Immature natural killer cell (primary cell): ENCODE results near the gene PNCK. TPM values are rescaled to one million over a fixed set of nuclear protein-coding genes. Genes with fewer than 3 reads are reported as not detected.
"Not testable (repeated sequence)": the region's sequence is repeated elsewhere in the genome, so short reads cannot be mapped to it uniquely, and the experiment has no call there.

ENCODE experiments used
- DNase-seq, 3 donors: peaks; one replicate each; pipeline ENCODE4 v3.0.0; 2022; ENCODE audit warnings: mixed read lengths in 1 of 3
- H3K27ac Mint-ChIP-seq, 6 donors: one replicate each; pipeline ENCODE4 v1.8.0; 2020; ENCODE audit warnings: mixed read lengths in 6 of 6, mild to moderate bottlenecking in 5 of 6, inconsistent platforms in 4 of 6, moderate library complexity in 3 of 6
- H3K27me3 Mint-ChIP-seq, 3 donors: one replicate each; pipeline ENCODE4 v1.8.0; 2020 to 2021; ENCODE audit warnings: low read depth in 3 of 3, mild to moderate bottlenecking in 3 of 3, mixed read lengths in 3 of 3, moderate library complexity in 3 of 3, inconsistent platforms in 1 of 3
- H3K36me3 Mint-ChIP-seq, 3 donors: one replicate each; pipeline ENCODE4 v1.8.0; 2020; ENCODE audit warnings: mixed read lengths in 3 of 3, inconsistent platforms in 2 of 3, mild to moderate bottlenecking in 2 of 3
- H3K4me1 Mint-ChIP-seq, 2 donors: one replicate each; pipeline ENCODE4 v1.8.0; 2020; ENCODE audit warnings: inconsistent platforms in 2 of 2, mild to moderate bottlenecking in 2 of 2, mixed read lengths in 2 of 2, moderate library complexity in 1 of 2
- H3K4me3 Mint-ChIP-seq, 5 donors: one replicate each; pipeline ENCODE4 v1.8.0; 2020; ENCODE audit warnings: mild to moderate bottlenecking in 5 of 5, mixed read lengths in 5 of 5, inconsistent platforms in 3 of 5, moderate library complexity in 3 of 5
- H3K9me3 Mint-ChIP-seq, 6 donors: one replicate each; pipeline ENCODE4 v1.8.0; 2020; ENCODE audit warnings: mild to moderate bottlenecking in 6 of 6, mixed read lengths in 6 of 6, inconsistent platforms in 4 of 6, moderate library complexity in 3 of 6
- polyA plus RNA-seq, 3 donors: library from polyadenylated mRNA; unstranded; fragments of 300-500 nt; fragmentation: Illumina TruSeq; gene quantifications; one replicate each; pipeline ENCODE4 v1.2.3, GENCODE V29; 2021

Gene PNCK
- polyA plus RNA-seq, 3 donors from 2014 or later: not detected

- Mint-ChIP-seq H3K4me3 (no peak overlapping the region), H3K27ac (no peak overlapping the region), H3K27me3 (peaks cover 0 to 2% (median 2%) of the 10 kb centered on the region in 3 donors), H3K36me3 (peaks cover 0 to 3% (median 0%) of the 10 kb centered on the region in 3 donors), H3K9me3 (no peaks in the 10 kb centered on the region), H3K4me1 (peaks cover 0 to 3% of the 10 kb centered on the region in 2 donors)
- no peak for DNase-seq
Measured at GRCh38 chrX:153704021-153704526, 30.5 kb upstream of the PNCK start.

GRCh38 chrX:153703036-153703370, 29.4 kb upstream of the PNCK start:
- Mint-ChIP-seq H3K27me3 (peaks cover 0 to 2% (median 2%) of the 10 kb centered on the region in 3 donors), H3K4me3 (no peak overlapping the region), H3K36me3 (peaks cover 0 to 3% (median 0%) of the 10 kb centered on the region in 3 donors), H3K4me1 (peaks cover 0 to 3% of the 10 kb centered on the region in 2 donors), H3K27ac (no peak overlapping the region), H3K9me3 (no peaks in the 10 kb centered on the region)
- no peak for DNase-seq

GRCh38 chrX:153702336-153703035, 28.9 kb upstream of the PNCK start:
- no peaks in the 10 kb centered on the region for H3K9me3 Mint-ChIP-seq
- DNase-seq: no peak
- peaks cover 0 to 3% of the 10 kb centered on the region in 2 donors for H3K4me1 Mint-ChIP-seq
- peaks cover 0 to 8% (median 0%) of the 10 kb centered on the region in 3 donors for H3K36me3 Mint-ChIP-seq
- H3K27me3 Mint-ChIP-seq: peaks cover 0 to 2% (median 2%) of the 10 kb centered on the region in 3 donors
- H3K4me3 Mint-ChIP-seq: no peak overlapping the region
- no peak overlapping the region for H3K27ac Mint-ChIP-seq

DNA sequence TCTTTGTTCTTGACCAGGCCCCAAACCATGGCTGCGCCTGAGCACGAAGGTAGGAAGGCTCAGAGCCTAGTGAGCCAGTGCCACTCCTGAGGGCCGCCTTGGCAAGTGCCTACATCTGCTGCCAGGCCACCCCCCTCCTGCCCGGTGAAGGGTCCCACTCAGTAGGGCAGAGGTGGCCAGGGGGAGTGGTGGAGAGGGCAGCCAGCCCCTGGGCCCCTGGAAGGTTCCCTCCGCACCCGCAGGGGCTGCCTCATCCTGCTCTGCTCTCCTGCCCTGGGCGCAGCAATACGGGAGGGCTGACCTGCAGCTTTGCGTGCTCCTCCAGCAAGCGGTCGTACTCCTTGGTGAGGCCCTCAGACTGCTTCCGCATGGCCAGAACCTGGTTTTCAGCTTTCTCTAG, 28.1 kb upstream of the PNCK start:
- Mint-ChIP-seq H3K9me3 (no peaks in the 10 kb centered on the region), H3K27ac (no peak overlapping the region), H3K4me1 (peaks cover 0 to 3% of the 10 kb centered on the region in 2 donors), H3K36me3 (peaks cover 0 to 13% (median 0%) of the 10 kb centered on the region in 3 donors), H3K4me3 (no peak overlapping the region), H3K27me3 (peaks cover 0 to 2% (median 2%) of the 10 kb centered on the region in 3 donors)
- DNase-seq: no peak

DNA sequence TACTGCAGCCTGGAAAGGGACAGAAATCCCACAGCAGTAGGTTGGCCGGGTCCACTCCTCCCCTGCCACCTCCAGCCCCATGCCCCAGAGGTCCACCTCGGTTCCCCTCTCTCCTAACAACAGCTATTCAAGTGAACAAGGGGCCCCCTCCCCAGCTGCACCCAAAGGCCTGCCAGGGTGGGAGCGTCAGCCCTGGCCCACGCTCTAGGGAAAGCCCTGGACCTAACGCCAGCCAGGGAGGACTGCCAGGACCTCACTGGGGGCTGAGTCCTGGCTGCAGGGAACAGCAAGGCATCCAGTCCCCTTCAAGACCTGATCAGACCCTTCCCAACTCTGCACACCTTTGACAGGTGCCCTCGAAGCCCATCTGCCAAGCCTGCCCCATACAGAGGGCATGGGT, 27.4 kb upstream of the PNCK start:
- Mint-ChIP-seq H3K9me3 (no peaks in the 10 kb centered on the region), H3K27ac (no peak overlapping the region)

GRCh38 chrX:153700376-153700945, 26.8 kb upstream of the PNCK start:
- H3K27me3 Mint-ChIP-seq: peaks cover 0 to 2% (median 2%) of the 10 kb centered on the region in 3 donors
- no peak overlapping the region for H3K27ac Mint-ChIP-seq
- no peaks in the 10 kb centered on the region for H3K9me3 Mint-ChIP-seq
- no peaks in the 10 kb centered on the region for H3K4me1 Mint-ChIP-seq
- H3K36me3 Mint-ChIP-seq: peaks cover 0 to 13% (median 0%) of the 10 kb centered on the region in 3 donors
- no peak for DNase-seq
- H3K4me3 Mint-ChIP-seq: no peak overlapping the region

More for the DNA sequence above, 27.4 kb upstream of the PNCK start:
- Mint-ChIP-seq H3K36me3 (peaks cover 0 to 13% (median 0%) of the 10 kb centered on the region in 3 donors), H3K4me1 (no peaks in the 10 kb centered on the region), H3K4me3 (no peak overlapping the region), H3K27me3 (peaks cover 0 to 2% (median 2%) of the 10 kb centered on the region in 3 donors)
- DNase-seq: no peak

DNA sequence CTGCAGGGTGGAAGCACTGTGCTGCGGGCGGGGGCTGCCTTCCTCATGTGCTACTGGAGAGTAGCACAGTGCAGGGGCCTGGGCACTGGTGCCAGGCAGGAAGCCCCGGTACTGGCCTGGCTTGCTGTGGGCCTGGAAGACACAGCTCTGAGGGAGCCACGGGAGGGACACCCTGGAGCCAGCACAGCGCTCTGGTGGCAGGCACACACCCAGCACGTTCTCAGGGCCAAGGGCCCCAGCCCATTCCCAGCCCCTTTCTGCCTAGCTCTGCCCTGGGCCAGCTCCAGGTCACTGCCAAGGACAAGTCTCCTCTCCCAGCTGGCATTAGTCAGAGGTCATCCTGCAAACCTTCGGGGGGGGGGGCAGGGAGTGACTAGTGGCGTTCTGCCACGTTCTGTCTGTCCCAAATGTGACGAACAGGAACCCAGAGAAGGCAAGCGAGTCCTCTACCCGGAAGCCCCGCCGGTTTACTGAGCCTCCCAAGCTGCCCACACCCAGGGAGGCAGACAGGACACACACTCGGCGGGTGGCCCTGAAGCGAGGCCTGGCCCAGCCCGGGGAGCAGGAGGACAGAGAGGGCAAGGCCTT, 26.3 kb upstream of the PNCK start:
- not testable (repeated sequence) for H3K27ac Mint-ChIP-seq, H3K27me3 Mint-ChIP-seq

GRCh38 chrX:153699210-153699783, 25.7 kb upstream of the PNCK start:
- DNase-seq, H3K27ac Mint-ChIP-seq, H3K4me1 Mint-ChIP-seq, H3K27me3 Mint-ChIP-seq, H3K9me3 Mint-ChIP-seq, H3K4me3 Mint-ChIP-seq: not testable (repeated sequence)
- peaks cover 0 to 13% (median 0%) of the 10 kb centered on the region in 3 donors for H3K36me3 Mint-ChIP-seq

More for the DNA sequence above, 26.3 kb upstream of the PNCK start:
- not testable (repeated sequence) for H3K4me3 Mint-ChIP-seq, DNase-seq, H3K9me3 Mint-ChIP-seq, H3K4me1 Mint-ChIP-seq
- peaks cover 0 to 13% (median 0%) of the 10 kb centered on the region in 3 donors for H3K36me3 Mint-ChIP-seq

- Mint-ChIP-seq H3K4me3 (no peak overlapping the region), H3K36me3 (peaks cover 0 to 13% (median 0%) of the 10 kb centered on the region in 3 donors), H3K27ac (peak overlapping the region in 1 of 6 donors; percentile 1), H3K9me3 (no peaks in the 10 kb centered on the region), H3K27me3 (peaks cover 1 to 4% (median 2%) of the 10 kb centered on the region in 3 donors), H3K4me1 (no peaks in the 10 kb centered on the region)
- DNase-seq: no peak
Measured at GRCh38 chrX:153697924-153698865, 24.6 kb upstream of the PNCK start.

GRCh38 chrX:153696986-153697722, 23.5 kb upstream of the PNCK start:
- not testable (repeated sequence) for H3K9me3 Mint-ChIP-seq, DNase-seq, H3K27me3 Mint-ChIP-seq, H3K4me3 Mint-ChIP-seq, H3K4me1 Mint-ChIP-seq
- H3K27ac Mint-ChIP-seq: peak overlapping the region in 1 of 6 donors; percentile 28
- H3K36me3 Mint-ChIP-seq: peaks cover 0 to 13% (median 0%) of the 10 kb centered on the region in 3 donors

DNA sequence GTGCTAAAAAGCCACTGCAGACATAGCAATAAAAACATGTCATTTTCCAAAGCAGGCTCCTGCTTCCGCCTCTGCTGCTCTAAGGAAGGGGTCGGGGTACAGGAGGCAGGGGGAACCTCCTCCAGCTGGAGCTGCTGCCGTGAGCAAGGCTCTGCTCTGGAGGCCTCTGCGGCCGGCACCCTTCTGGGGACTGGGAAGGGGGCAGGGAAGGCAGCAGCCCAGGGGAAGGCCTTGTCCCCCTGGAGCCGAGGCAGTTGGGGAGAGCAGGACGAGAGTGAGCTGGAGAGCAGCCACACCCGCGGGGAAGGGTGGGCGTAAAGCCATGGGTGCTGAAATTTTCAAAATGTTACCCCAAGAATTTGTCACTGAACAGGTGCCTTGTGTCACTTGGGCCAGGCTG, 22.9 kb upstream of the PNCK start:
- not testable (repeated sequence) for DNase-seq, H3K4me1 Mint-ChIP-seq, H3K4me3 Mint-ChIP-seq, H3K9me3 Mint-ChIP-seq, H3K27ac Mint-ChIP-seq, H3K27me3 Mint-ChIP-seq
- peaks cover 0 to 13% (median 0%) of the 10 kb centered on the region in 3 donors for H3K36me3 Mint-ChIP-seq

DNA sequence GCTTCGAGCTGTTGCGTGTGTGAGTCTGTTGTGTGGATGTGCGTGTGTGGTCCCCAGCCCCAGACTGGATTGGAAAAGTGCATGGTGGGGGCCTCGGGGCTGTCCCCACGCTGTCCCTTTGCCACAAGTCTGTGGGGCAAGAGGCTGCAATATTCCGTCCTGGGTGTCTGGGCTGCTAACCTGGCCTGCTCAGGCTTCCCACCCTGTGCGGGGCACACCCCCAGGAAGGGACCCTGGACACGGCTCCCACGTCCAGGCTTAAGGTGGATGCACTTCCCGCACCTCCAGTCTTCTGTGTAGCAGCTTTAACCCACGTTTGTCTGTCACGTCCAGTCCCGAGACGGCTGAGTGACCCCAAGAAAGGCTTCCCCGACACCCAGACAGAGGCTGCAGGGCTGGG, 22.5 kb upstream of the PNCK start:
- no peak overlapping the region for H3K27ac Mint-ChIP-seq
- H3K4me1 Mint-ChIP-seq: no peaks in the 10 kb centered on the region
- peaks cover 2 to 3% (median 2%) of the 10 kb centered on the region in 3 donors for H3K27me3 Mint-ChIP-seq
- no peak for DNase-seq
- no peaks in the 10 kb centered on the region for H3K9me3 Mint-ChIP-seq
- peaks cover 0 to 13% (median 0%) of the 10 kb centered on the region in 3 donors for H3K36me3 Mint-ChIP-seq
- H3K4me3 Mint-ChIP-seq: no peak overlapping the region
